HFFc6 (cell line): ENCODE data around the gene INF2. TPM values are rescaled to one million over a fixed set of nuclear protein-coding genes. Genes with fewer than 3 reads are reported as not detected.

Source experiments
- DNase-seq: peaks from one replicate; pipeline ENCODE4 v3.0.0-alpha.2; 2018
- H3K27ac Mint-ChIP-seq: 2 replicates; pipeline ENCODE4 v1.8.0; 2020; ENCODE audit warnings: mild to moderate bottlenecking, mixed read lengths
- H3K27me3 Mint-ChIP-seq: 2 replicates; pipeline ENCODE4 v1.8.0; 2021; ENCODE audit warnings: mild to moderate bottlenecking, moderate library complexity, mixed read lengths; ENCODE audit not compliant: insufficient read depth
- H3K36me3 Mint-ChIP-seq: 2 replicates; pipeline ENCODE4 v1.8.0; 2021; ENCODE audit warnings: low read depth, mixed read lengths
- H3K4me1 Mint-ChIP-seq: 2 replicates; pipeline ENCODE4 v1.8.0; 2020; ENCODE audit warnings: low read depth, mixed read lengths
- H3K4me3 Mint-ChIP-seq: 2 replicates; pipeline ENCODE4 v1.8.0; 2020; ENCODE audit warnings: mild to moderate bottlenecking, moderate library complexity, mixed read lengths
- H3K9me3 Mint-ChIP-seq: 2 replicates; pipeline ENCODE4 v1.8.0; 2020; ENCODE audit warnings: mild to moderate bottlenecking, mixed read lengths
- total RNA-seq, 6 experiments: library from RNA; stranded (reverse); fragmentation: NEBNext Ultra II Directional; extraction: Animal tissue kit (Norgen Biotek cat#: 25700); gene quantifications; 2 replicates in 1 of 6; 3 replicates in 5 of 6; pipeline ENCODE4 v1.2.3, GENCODE V29; 2021
- TF ChIP-seq, protein P1 (sequence below): fragments of 200-600 bp; sonication (generic); IDR thresholded peaks from 2 replicates; pipeline ENCODE4 v1.5.0; 2021; ENCODE audit warnings: antibody characterized with exemption, mild to moderate bottlenecking

Gene INF2
- total RNA-seq, 6 experiments from 2014 or later = 111 to 121 (median 116) TPM

DNA sequence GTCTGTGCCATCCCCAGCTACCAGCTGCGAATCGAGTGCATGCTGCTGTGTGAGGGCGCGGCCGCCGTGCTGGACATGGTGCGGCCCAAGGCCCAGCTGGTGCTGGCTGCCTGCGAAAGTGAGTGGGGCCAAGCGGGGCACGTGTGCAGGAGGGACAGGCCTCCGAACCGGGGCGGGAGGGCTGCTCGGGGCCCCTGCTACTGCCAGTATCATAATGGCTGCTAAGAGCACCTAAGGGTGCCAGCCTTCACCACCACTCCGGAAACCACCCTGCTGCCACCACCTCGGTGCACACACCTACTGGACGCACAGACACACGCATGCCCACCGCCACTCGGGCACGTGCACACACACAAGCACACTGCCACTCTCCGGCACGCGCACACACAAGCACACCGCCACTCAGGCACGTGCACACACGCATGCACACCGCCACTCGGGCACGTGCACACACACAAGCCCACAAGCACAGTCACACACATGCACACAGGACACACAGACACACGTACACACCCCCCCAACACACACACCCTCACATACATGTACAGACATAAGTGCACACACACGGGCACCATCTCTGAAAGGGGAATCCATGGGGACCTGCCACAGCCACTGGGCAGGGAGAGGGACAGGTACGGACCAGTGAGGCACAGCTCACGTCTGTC lies 20.8 kb downstream of the INF2 start:
- Mint-ChIP-seq H3K9me3 (no peaks in the 10 kb centered on the region), H3K36me3 (peaks cover 4% of the 10 kb centered on the region; the same call in 1 of the 2 replicates), H3K4me1 (peaks cover 8% of the 10 kb centered on the region), H3K4me3 (no peak overlapping the region), H3K27ac (peak overlapping the region; percentile 58), H3K27me3 (peaks cover 9% of the 10 kb centered on the region)
- TF ChIP-seq, protein P1, sequence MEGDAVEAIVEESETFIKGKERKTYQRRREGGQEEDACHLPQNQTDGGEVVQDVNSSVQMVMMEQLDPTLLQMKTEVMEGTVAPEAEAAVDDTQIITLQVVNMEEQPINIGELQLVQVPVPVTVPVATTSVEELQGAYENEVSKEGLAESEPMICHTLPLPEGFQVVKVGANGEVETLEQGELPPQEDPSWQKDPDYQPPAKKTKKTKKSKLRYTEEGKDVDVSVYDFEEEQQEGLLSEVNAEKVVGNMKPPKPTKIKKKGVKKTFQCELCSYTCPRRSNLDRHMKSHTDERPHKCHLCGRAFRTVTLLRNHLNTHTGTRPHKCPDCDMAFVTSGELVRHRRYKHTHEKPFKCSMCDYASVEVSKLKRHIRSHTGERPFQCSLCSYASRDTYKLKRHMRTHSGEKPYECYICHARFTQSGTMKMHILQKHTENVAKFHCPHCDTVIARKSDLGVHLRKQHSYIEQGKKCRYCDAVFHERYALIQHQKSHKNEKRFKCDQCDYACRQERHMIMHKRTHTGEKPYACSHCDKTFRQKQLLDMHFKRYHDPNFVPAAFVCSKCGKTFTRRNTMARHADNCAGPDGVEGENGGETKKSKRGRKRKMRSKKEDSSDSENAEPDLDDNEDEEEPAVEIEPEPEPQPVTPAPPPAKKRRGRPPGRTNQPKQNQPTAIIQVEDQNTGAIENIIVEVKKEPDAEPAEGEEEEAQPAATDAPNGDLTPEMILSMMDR = no peak
- DNase-seq = no peak

DNA sequence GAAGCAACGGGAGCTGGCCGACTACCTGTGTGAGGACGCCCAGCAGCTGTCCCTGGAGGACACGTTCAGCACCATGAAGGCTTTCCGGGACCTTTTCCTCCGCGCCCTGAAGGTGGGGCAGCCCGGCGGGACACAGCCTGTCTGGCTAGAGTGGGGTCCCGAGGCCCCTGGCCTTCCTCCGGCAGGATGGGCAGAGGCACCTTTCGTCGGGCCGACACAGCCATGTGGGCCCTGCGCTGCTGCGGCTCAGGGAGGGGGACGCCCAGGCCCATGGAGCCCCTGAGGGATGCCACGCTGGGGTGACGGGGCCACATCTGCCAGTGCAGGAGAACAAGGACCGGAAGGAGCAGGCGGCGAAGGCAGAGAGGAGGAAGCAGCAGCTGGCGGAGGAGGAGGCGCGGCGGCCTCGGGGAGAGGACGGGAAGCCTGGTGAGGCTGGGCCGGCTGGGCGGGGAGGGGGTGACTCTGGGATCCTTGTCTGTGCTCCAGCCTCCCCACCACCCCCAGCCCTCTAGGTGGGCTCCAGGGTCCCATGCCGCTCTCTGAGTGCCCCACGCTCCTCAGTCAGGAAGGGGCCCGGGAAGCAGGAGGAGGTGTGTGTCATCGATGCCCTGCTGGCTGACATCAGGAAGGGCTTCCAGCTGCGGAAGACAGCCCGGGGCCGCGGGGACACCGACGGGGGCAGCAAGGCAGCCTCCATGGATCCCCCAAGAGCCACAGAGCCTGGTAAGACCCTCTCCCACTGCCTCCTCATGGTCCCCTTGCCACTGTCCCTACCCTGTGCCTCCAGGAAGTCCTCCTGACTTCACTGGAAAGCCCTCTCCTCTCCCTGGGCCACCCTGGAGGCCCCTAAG lies 23.7 kb downstream of the INF2 start:
- H3K27me3 Mint-ChIP-seq = peaks cover 11% of the 10 kb centered on the region
- H3K36me3 Mint-ChIP-seq = peaks cover 16% of the 10 kb centered on the region; the same call in 1 of the 2 replicates
- TF ChIP-seq, protein P1 = no peak
- no peaks in the 10 kb centered on the region for H3K9me3 Mint-ChIP-seq
- no peak for DNase-seq
- H3K27ac Mint-ChIP-seq = no peak overlapping the region
- H3K4me3 Mint-ChIP-seq = no peak overlapping the region
- H3K4me1 Mint-ChIP-seq = peaks cover 8% of the 10 kb centered on the region

DNA sequence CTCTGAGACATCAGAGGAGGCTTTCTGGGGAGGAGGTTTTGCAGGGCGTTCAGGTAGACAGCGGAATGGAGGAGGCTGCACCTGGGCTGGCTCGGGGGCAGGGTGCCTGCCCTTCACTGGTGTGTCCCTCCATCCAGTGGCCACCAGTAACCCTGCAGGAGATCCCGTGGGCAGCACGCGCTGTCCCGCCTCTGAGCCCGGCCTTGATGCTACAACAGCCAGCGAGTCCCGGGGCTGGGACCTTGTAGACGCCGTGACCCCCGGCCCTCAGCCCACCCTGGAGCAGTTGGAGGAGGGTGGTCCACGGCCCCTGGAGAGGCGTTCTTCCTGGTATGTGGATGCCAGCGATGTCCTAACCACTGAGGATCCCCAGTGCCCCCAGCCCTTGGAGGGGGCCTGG lies 24.6 kb downstream of the INF2 start:
- peaks cover 16% of the 10 kb centered on the region; the same call in 1 of the 2 replicates for H3K36me3 Mint-ChIP-seq
- H3K4me3 Mint-ChIP-seq = no peak overlapping the region
- peaks cover 8% of the 10 kb centered on the region for H3K27me3 Mint-ChIP-seq
- DNase-seq = no peak
- H3K9me3 Mint-ChIP-seq = no peaks in the 10 kb centered on the region
- peaks cover under 1% of the 10 kb centered on the region for H3K4me1 Mint-ChIP-seq
- TF ChIP-seq, protein P1 = no peak
- no peak overlapping the region for H3K27ac Mint-ChIP-seq

DNA sequence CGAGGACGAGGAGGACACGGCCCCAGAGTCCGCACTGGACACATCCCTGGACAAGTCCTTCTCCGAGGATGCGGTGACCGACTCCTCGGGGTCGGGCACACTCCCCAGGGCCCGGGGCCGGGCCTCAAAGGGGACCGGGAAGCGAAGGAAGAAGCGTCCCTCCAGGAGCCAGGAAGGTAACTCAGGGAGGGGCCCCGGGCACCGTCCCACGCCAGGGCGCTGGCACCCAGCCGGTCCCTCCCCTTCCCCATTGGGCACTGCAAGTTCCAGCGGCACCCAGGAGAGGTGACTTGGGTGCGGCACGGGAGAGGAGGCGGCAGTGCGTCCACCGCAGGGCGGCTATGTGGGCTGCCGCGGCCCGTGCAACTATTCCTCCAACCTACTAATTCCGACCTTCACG lies 25.3 kb downstream of the INF2 start:
- H3K27ac Mint-ChIP-seq = no peak overlapping the region
- no peak for DNase-seq
- H3K36me3 Mint-ChIP-seq = peaks cover 17% of the 10 kb centered on the region
- peaks cover 6% of the 10 kb centered on the region for H3K27me3 Mint-ChIP-seq
- TF ChIP-seq, protein P1 = no peak
- H3K4me1 Mint-ChIP-seq = no peaks in the 10 kb centered on the region
- no peaks in the 10 kb centered on the region for H3K9me3 Mint-ChIP-seq
- no peak overlapping the region for H3K4me3 Mint-ChIP-seq

DNA sequence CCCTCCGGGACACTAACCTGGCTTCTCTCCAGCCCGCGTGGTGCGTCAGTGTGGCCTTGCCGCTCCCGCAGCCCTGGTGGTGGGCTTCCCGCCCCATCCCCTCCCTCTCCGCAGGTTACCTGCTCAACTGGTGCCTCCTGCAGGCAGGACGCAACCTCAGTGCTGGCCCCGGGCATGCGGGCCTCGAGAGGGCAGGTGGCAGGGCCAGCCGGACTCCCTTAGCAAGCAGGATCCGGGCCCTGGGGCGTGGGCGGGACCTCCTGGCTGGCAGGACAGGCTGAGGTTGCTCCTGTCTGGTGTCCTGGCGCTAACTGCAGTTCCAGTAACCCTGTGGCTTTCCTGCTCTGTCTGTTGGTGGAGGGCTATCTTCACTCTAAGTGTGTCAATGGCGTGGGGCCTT lies 26.0 kb downstream of the INF2 start:
- Mint-ChIP-seq H3K27me3 (0 out of 2 replicates have a peak, but pooled peaks cover 3% of the 10 kb centered on the region), H3K9me3 (no peaks in the 10 kb centered on the region), H3K27ac (no peak overlapping the region), H3K4me1 (no peaks in the 10 kb centered on the region), H3K36me3 (peaks cover 19% of the 10 kb centered on the region), H3K4me3 (no peak overlapping the region)
- TF ChIP-seq, protein P1 = no peak
- no peak for DNase-seq
